Measurements from ENCODE around the gene MBNL2.

The MBNL2 gene

DNA sequence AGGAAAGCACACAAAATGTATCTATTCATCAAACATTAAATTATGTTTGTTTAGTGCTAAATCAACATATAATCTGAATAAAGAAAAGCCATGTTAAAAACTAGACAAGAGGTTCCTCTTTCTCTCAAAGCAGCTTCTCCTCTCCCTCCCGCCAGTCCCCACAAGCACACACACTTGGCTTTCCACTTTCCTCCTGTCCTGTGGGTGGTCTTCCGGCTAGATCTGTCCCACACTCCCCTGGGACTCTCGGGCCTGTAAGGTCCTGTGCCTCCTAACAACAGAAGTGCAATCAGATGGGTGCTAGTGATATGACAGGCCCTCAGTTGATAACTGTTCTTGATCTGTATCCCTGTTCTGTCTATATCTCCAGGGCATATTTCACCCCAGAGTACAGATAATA is 166.2 kb downstream of the MBNL2 start:
- DNase-seq = no peak

GRCh38 chr13:97390941-97391600 is 168.9 kb downstream of the MBNL2 start:
- DNase-seq = no peak

- no peak for DNase-seq
These were observed 169.9 kb downstream of the MBNL2 start for GRCh38 chr13:97392020-97392419.

GRCh38 chr13:97394542-97394941 is 172.4 kb downstream of the MBNL2 start:
- DNase-seq = no peak

DNA sequence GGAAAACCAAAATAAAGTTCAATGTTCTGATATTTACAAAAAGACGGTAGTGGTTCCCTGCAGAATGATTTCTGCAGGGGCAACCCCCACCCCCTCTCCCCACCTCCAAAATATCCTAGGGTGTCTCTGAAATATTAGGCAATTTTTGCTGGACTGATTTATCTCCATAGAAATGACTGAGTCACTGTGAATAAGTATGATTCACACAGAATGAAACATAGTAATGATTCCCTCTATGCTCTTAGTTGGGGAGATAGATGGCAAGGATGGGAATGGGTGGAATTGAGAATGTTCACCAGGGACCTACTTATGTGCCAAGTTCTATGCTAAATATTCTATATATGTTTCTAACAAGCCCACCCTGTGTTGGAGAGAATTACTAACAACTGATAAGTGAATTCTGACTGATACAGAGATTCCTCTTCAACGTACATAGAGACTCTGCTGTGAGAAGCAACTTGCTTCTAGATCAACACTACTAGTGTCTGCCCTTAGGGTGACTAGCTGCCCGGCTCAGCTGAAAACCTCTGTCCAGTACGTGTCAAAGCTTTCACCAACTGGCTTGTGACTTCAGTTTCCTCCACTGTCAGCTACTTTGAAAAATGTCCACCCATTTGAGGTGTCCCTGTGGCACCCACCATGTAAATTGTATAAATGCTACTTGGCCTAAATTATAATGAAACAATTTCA is 173.5 kb downstream of the MBNL2 start:
- DNase-seq = no peak

GRCh38 chr13:97397267-97397666 is 175.1 kb downstream of the MBNL2 start:
- no peak for DNase-seq

- DNase-seq = no peak
These were observed 179.3 kb downstream of the MBNL2 start for GRCh38 chr13:97401421-97401820.

DNA sequence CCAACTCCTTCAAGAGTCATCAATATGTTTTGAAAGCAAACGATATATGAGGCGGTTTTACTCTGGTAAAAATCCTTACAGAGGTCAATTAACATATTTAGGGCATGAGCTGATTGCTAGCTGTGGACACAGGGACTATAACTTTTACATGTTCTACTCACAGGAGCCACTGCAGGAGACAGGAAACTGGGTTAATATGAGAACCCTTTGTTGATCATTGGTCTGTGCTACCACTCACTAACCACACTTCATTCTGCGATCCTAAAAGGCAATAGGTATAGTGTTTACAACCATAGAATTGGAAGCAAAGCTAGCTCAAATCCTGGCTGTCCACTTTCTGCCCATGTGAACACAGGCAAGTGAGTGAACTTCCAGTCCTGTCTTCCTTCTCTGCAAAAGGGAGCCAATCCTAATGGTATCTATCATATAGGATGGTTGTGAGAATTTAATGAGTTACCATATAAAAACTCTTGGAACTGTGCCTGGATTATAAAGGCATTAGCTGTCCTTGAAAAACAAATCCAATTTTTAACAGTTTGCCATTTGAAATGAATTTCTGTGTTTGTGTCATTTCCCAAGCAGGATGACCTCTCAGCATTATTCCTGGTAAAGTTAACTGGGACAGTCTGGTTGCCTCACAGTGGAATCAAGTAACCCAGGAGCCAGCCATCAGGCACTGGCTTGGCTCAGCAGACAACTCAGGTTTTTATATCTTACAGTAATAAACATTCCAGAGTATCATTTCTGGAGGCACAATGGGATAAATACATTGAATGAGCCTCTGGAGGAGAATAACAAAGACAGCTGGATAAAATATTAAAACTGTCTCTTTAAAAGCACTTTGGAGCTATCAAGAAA is 182.0 kb downstream of the MBNL2 start:
- no peak for DNase-seq

- DNase-seq = no peak
These were observed 185.4 kb downstream of the MBNL2 start for GRCh38 chr13:97407540-97407939.

- DNase-seq = no peak
These were observed 186.8 kb downstream of the MBNL2 start for GRCh38 chr13:97408938-97409337.

DNA sequence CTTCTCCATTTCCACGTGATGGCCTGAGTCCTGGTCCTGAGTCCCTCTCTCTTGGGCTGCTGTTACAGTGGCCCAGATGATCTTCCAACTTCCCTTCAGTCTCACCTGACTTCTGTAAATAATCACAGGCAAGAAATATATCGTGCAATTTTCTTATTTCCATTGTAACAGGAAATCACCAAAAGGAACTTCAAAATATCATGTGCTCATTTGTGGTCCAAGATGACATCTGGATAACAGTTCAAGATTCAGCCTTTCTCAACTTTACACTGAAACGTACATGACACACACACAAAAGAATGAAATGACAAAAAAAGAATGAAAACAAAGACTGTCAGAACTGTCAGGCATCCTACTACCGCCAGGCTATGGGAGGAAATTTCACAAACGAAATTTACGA is 189.9 kb downstream of the MBNL2 start:
- DNase-seq = no peak

DNA sequence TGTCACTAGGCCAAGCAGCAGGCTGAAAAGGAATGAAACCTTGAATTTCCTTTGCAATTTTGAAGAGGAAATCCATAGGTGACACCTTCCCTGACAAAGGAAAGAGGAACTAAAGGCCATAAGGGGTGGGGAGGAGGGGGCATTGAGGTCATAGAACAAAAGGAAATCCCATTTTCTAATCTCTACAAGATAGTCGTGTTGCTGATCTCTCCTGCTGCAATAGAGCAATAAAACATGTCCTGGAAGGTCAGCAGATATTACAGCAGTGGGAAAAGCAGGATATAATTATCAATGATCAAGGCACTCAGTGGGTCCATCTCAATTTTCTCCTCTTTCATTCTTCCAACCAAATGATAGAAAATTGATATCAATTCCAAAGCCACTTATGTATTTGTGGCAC is 191.6 kb downstream of the MBNL2 start:
- no peak for DNase-seq

- no peak for DNase-seq
These were observed 192.3 kb downstream of the MBNL2 start for GRCh38 chr13:97414392-97414791.

DNA sequence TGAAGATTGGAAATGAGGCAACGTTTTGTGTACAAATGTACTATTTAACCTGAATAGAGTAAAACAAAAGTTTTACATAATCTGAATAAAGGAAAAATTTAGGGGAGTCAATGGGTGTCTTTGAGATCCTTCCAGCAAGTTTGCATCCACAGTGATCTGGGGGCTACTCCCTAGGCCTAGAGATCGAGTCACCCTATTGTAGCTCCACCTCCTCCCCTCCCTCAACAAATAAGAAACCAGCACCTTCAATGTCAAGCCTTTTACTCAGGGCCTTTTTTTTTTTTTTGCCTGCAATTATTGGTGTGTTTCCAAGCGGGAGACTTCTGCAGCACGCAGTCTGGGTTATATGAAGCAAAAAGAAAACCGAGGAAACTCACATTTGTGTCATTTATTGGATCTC is 195.6 kb downstream of the MBNL2 start:
- DNase-seq = no peak

- no peak for DNase-seq
These were observed 200.3 kb downstream of the MBNL2 start for GRCh38 chr13:97422118-97423054.

- no peak for DNase-seq
These were observed 201.3 kb downstream of the MBNL2 start for GRCh38 chr13:97423300-97424045.

DNA sequence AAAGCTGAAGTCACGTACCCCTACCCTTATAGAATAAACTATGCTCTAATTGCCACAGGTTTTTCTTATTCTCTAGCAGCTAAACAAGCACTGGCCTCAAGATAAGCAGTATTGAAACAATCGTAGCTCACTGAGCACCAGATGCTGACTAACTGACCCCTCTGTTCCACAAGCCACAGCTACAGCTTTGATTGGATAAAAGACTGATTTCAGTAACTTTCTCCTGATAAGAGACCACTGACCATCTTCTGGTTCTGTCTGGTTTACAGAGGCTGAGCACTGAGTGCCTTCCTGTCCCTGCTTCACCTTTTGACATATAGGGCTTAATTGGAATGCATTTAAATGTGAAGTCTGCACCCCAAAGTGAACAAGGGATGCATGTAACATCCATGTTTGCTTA is 203.5 kb downstream of the MBNL2 start:
- DNase-seq = no peak

- DNase-seq = no peak
These were observed 204.6 kb downstream of the MBNL2 start for GRCh38 chr13:97426695-97427094.

DNA sequence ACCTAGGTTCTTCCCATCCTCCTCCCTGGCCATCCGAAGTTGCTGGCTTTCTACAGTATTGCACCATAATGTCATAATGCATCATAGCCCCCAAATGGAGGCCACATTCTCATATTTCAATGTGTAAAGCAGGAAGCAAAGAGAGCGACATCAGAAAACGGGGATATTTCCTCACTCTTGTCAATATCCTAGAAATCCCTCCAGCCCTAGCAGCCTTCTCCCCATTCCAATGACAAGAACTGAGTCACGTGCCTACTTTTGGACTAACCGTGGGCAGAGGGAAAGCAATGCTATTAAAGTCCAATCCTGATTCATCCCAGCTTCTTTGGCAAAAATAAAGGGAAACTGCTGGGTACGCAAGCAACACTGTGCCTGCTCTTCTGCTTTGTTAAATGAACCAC is 207.5 kb downstream of the MBNL2 start:
- no peak for DNase-seq

DNA sequence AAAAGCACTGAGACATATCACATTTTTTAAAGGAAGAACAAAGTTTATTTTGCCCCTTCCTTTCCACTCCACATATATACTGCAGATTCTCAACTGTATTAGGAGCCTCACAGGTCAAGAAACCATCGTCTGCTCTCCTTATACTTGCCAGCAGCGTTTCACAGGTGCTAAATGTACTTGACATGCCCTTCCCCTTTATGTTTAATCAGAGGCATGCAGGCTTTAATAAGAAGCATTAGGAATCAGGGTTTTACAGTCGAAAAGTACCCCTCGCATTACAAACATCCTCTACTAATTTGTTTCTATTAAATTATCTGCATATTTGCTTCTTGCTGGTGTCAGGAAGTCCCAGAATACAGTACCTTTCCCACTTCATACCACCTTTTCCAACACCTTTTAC is 208.2 kb downstream of the MBNL2 start:
- no peak for DNase-seq

DNA sequence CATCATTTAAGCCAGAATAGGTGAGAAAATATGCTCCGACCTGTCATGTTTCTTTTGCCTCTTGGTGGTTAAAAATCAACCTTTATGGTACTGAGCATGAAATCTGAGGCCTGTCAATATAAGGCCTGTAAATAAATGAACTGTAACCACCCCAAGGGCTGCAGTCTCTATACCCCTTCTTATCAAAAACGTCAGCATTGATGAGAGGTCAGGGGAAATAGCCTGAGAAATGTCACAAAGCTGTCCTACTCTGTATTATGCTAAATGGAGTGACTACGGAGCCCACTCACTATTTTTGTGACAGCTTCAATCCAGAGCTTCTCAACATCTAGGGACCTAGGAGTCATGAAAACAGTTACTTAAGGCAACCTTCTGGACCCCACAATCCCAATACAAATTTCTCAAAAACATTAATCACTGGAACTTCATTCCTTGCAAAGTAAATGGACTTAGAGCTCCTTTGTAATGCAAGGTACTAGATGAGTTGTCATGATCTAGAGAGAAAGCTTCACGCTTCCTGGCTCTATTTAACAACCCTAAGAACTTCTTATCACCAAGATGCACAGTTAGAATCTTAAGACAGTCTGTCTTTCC is 209.1 kb downstream of the MBNL2 start:
- DNase-seq = no peak
